Thymus (tissue), 14 donors: ENCODE data around the gene SERPINB1. TPM values are rescaled to one million over a fixed set of nuclear protein-coding genes. Genes with fewer than 3 reads are reported as not detected.
"Not testable (repeated sequence)": the region's sequence is repeated elsewhere in the genome, so short reads cannot be mapped to it uniquely, and the experiment has no call there.

Experiments used
- DNase-seq, 9 donors: peaks; one replicate each; pipeline ENCODE4 v3.0.0-alpha.2; 2013; ENCODE audit warnings: low spot score in 9 of 9, low read depth in 6 of 9, missing footprints in 1 of 9
- H3K27ac ChIP-seq, 2 donors: one replicate each; pipeline ENCODE4 v1.5.1; 2013; ENCODE audit warnings: control low read depth in 1 of 2, low read depth in 1 of 2, low read length in 1 of 2, mild to moderate bottlenecking in 1 of 2, moderate library complexity in 1 of 2
- H3K27me3 ChIP-seq, 2 donors: one replicate each; pipeline ENCODE4 v1.5.1; 2013; ENCODE audit warnings: low read length in 1 of 2; ENCODE audit not compliant: control insufficient read depth in 2 of 2, insufficient read depth in 1 of 2
- H3K36me3 ChIP-seq, 2 donors: one replicate each; pipeline ENCODE4 v1.5.1; 2013; ENCODE audit warnings: low read length in 1 of 2, mild to moderate bottlenecking in 1 of 2, moderate library complexity in 1 of 2; ENCODE audit not compliant: control insufficient read depth in 2 of 2, insufficient read depth in 2 of 2
- H3K4me1 ChIP-seq, 2 donors: one replicate each; pipeline ENCODE4 v1.5.1; 2013; ENCODE audit warnings: low read length in 2 of 2; ENCODE audit not compliant: control insufficient read depth in 2 of 2, insufficient read depth in 2 of 2
- H3K4me3 ChIP-seq, 2 donors: one replicate each; pipeline ENCODE4 v1.5.1; 2013; ENCODE audit warnings: low read length in 2 of 2, control low read depth in 1 of 2, mild to moderate bottlenecking in 1 of 2
- H3K9me3 ChIP-seq, 2 donors: one replicate each; pipeline ENCODE4 v1.5.1; 2013; ENCODE audit warnings: low read length in 1 of 2, mild to moderate bottlenecking in 1 of 2; ENCODE audit not compliant: control insufficient read depth in 2 of 2, insufficient read depth in 1 of 2
- WGBS: extraction: QIAGEN DNeasy Blood & Tissue Kit; methylation state at CpG from one replicate; pipeline ENCODE4 v1.1.7; 2013; 5-methylcytosine and 5-hydroxymethylcytosine counted together
- long read RNA-seq, 10 donors: transcript quantifications; one replicate each; lab custom pipeline, GENCODE V29; 2026
- polyA plus RNA-seq: library from polyadenylated mRNA; stranded (reverse); fragments of 200-250 nt; gene quantifications from one replicate; pipeline ENCODE4 v1.2.3, GENCODE V29; 2013
- total RNA-seq: library from RNA; stranded (reverse); fragments of 120-200 nt; gene quantifications from one replicate; pipeline ENCODE4 v1.2.4, GENCODE V29; 2013
- donor health status: healthy.

The SERPINB1 gene
- total RNA-seq (29.9 TPM), polyA plus RNA-seq (120 TPM)
- long read RNA-seq, donor 1, partial matches to known transcripts, result 0 of 2 reads
- long read RNA-seq, donor 1, other reads (novel, unspliced or antisense), result 0 of 2 reads
- long read RNA-seq, donor 2, result 0 reads
- long read RNA-seq, donor 3, transcript SERPINB1-201 (7 exons, 2,619 nt), result major isoform, 27 of 33 reads
- long read RNA-seq, donor 3, partial matches to known transcripts, result 6 of 33 reads
- long read RNA-seq, donor 3, other reads (novel, unspliced or antisense), result 0 of 33 reads
- long read RNA-seq, donor 4, transcript SERPINB1-201 (7 exons, 2,619 nt), result major isoform, 10 of 10 reads
- long read RNA-seq, donor 4, partial matches to known transcripts, result 0 of 10 reads
- long read RNA-seq, donor 4, other reads (novel, unspliced or antisense), result 0 of 10 reads
- long read RNA-seq, donor 5, transcript SERPINB1-201 (7 exons, 2,619 nt), result major isoform, 22 of 33 reads
- long read RNA-seq, donor 5, partial matches to known transcripts, result 11 of 33 reads
- long read RNA-seq, donor 5, other reads (novel, unspliced or antisense), result 0 of 33 reads
- long read RNA-seq, donor 6, transcript SERPINB1-201 (7 exons, 2,619 nt), result major isoform, 17 of 17 reads
- long read RNA-seq, donor 6, partial matches to known transcripts, result 0 of 17 reads
- long read RNA-seq, donor 6, other reads (novel, unspliced or antisense), result 0 of 17 reads
- long read RNA-seq, donor 7, transcript SERPINB1-201 (7 exons, 2,619 nt), result major isoform, 29 of 37 reads
- long read RNA-seq, donor 7, partial matches to known transcripts, result 7 of 37 reads
- long read RNA-seq, donor 7, other reads (novel, unspliced or antisense), result 0 of 37 reads
- long read RNA-seq, donor 8, transcript SERPINB1-201 (7 exons, 2,619 nt), result major isoform, 6 of 6 reads
- long read RNA-seq, donor 8, partial matches to known transcripts, result 0 of 6 reads
- long read RNA-seq, donor 8, other reads (novel, unspliced or antisense), result 0 of 6 reads
- long read RNA-seq, donor 9, transcript SERPINB1-201 (7 exons, 2,619 nt), result major isoform, 17 of 17 reads
- long read RNA-seq, donor 9, partial matches to known transcripts, result 0 of 17 reads
- long read RNA-seq, donor 9, other reads (novel, unspliced or antisense), result 0 of 17 reads
- long read RNA-seq, donor 10, transcript SERPINB1-201 (7 exons, 2,619 nt), result major isoform, 16 of 16 reads
- long read RNA-seq, donor 10, partial matches to known transcripts, result 0 of 16 reads
- long read RNA-seq, donor 10, other reads (novel, unspliced or antisense), result 0 of 16 reads

GRCh38 chr6:2841264-2842138, at the start of gene SERPINB1:
Gene SERPINB1, minus strand, starts transcription at chr6:2841863. Its CDS starts 1,277 bp downstream, at chr6:2840586.
- H3K9me3 ChIP-seq, result no peaks in the 10 kb centered on the region
- under 1% methylated on average over 67 of the region's 67 CpGs for WGBS
- peak within 1 kb of the TSS; percentile 73 to 79 for H3K27ac ChIP-seq
- no peaks in the 10 kb centered on the region for H3K27me3 ChIP-seq
- DNase-seq, result peak in 4 of 9 donors; percentile 51 to 80 (median 66)
- H3K4me3 ChIP-seq, result peak within 1 kb of the TSS; percentile 44 to 57
- peaks cover 5 to 10% of the 10 kb centered on the region in 2 donors for H3K36me3 ChIP-seq
- H3K4me1 ChIP-seq, result peaks cover 13 to 41% of the 10 kb centered on the region in 2 donors

- peaks cover 24 to 39% of the 10 kb centered on the region in 2 donors for H3K36me3 ChIP-seq
- WGBS, result 97% methylated on average over 14 of the region's 14 CpGs
- H3K4me1 ChIP-seq, result peaks cover 18 to 25% of the 10 kb centered on the region in 2 donors
- H3K27ac ChIP-seq, result peak overlapping the region; percentile 89 to 91
- H3K9me3 ChIP-seq, result no peaks in the 10 kb centered on the region
- H3K27me3 ChIP-seq, result no peaks in the 10 kb centered on the region
- H3K4me3 ChIP-seq, result peak overlapping the region; percentile 9
- DNase-seq, result no peak
These were observed 49.5 kb upstream of the SERPINB1 start for GRCh38 chr6:2890976-2891767.

GRCh38 chr6:2885967-2886735, 44.5 kb upstream of the SERPINB1 start:
- Histone ChIP-seq H3K27me3 (no peaks in the 10 kb centered on the region), H3K4me1 (peaks cover 6 to 9% of the 10 kb centered on the region in 2 donors)
- 78% methylated on average over 6 of the region's 6 CpGs for WGBS

GRCh38 chr6:2884804-2885203, 43.1 kb upstream of the SERPINB1 start:
- Histone ChIP-seq H3K27me3 (no peaks in the 10 kb centered on the region), H3K4me1 (no peaks in the 10 kb centered on the region), H3K27ac (no peak overlapping the region), H3K36me3 (peaks cover 0 to 2% of the 10 kb centered on the region in 2 donors), H3K9me3 (no peaks in the 10 kb centered on the region), H3K4me3 (no peak overlapping the region)
- DNase-seq, result no peak
- WGBS, result 69% methylated on average over 3 of the region's 3 CpGs

More at GRCh38 chr6:2885967-2886735, 44.5 kb upstream of the SERPINB1 start:
- DNase-seq, result peak in 1 of 9 donors; percentile 53
- Histone ChIP-seq H3K4me3 (no peak overlapping the region), H3K27ac (no peak overlapping the region), H3K9me3 (no peaks in the 10 kb centered on the region), H3K36me3 (peaks cover 8 to 14% of the 10 kb centered on the region in 2 donors)

GRCh38 chr6:2883673-2884072, 42.0 kb upstream of the SERPINB1 start:
- DNase-seq, result no peak
- WGBS, result 93% methylated on average over 2 of the region's 2 CpGs
- Histone ChIP-seq H3K4me1 (no peaks in the 10 kb centered on the region), H3K36me3 (no peaks in the 10 kb centered on the region), H3K27ac (no peak overlapping the region), H3K9me3 (no peaks in the 10 kb centered on the region), H3K27me3 (no peaks in the 10 kb centered on the region), H3K4me3 (no peak overlapping the region)

GRCh38 chr6:2881423-2881822, 39.8 kb upstream of the SERPINB1 start:
- no peak overlapping the region for H3K4me3 ChIP-seq
- no peak overlapping the region for H3K27ac ChIP-seq
- 18% methylated on average over 4 of the region's 4 CpGs for WGBS
- no peaks in the 10 kb centered on the region for H3K9me3 ChIP-seq
- H3K4me1 ChIP-seq, result peaks cover under 1 to 16% of the 10 kb centered on the region in 2 donors
- no peaks in the 10 kb centered on the region for H3K36me3 ChIP-seq
- no peaks in the 10 kb centered on the region for H3K27me3 ChIP-seq
- no peak for DNase-seq

GRCh38 chr6:2880156-2880555, 38.5 kb upstream of the SERPINB1 start:
- H3K9me3 ChIP-seq, H3K27me3 ChIP-seq, H3K27ac ChIP-seq, H3K36me3 ChIP-seq, H3K4me3 ChIP-seq, DNase-seq: not testable (repeated sequence)
- peaks cover 4 to 25% of the 10 kb centered on the region in 2 donors for H3K4me1 ChIP-seq
- WGBS, result 77% methylated on average over 2 of the region's 2 CpGs
